HK-2 (cell line): ENCODE results near the gene ACTL6B.
"Not testable (repeated sequence)": the region's sequence is repeated elsewhere in the genome, so short reads cannot be mapped to it uniquely, and the experiment has no call there.

Experiments used
- DNase-seq: peaks from one replicate; pipeline ENCODE4 v3.0.0-alpha.2; 2018; ENCODE audit not compliant: unreplicated experiment

The ACTL6B gene

GRCh38 chr7:100655908-100656674, at the start of gene ACTL6B:
ACTL6B (minus strand) TSS chr7:100656448; CDS start chr7:100656354, 94 bp downstream.
- no peak for DNase-seq

- peak; percentile 84 for DNase-seq
Observed at GRCh38 chr7:100705320-100705752, 49.1 kb upstream of the ACTL6B start.

GRCh38 chr7:100701089-100701488, 44.8 kb upstream of the ACTL6B start:
- DNase-seq = not testable (repeated sequence)

- DNase-seq = no peak
Observed at GRCh38 chr7:100699018-100699417, 42.8 kb upstream of the ACTL6B start.

GRCh38 chr7:100696123-100696521, 39.9 kb upstream of the ACTL6B start:
- no peak for DNase-seq

- DNase-seq = peak; percentile 62
Observed at GRCh38 chr7:100694098-100694745, 38.0 kb upstream of the ACTL6B start, which contains the start of gene GIGYF1. GIGYF1 (minus strand) TSS chr7:100694250; CDS start chr7:100688238, 6,012 bp downstream.

- DNase-seq = no peak
Observed at GRCh38 chr7:100693312-100694097, 37.3 kb upstream of the ACTL6B start.

- DNase-seq = no peak
Observed at GRCh38 chr7:100692578-100692961, 36.3 kb upstream of the ACTL6B start.

- DNase-seq = no peak
Observed at GRCh38 chr7:100691676-100692577, 35.7 kb upstream of the ACTL6B start.

GRCh38 chr7:100689230-100690135, 33.2 kb upstream of the ACTL6B start:
- no peak for DNase-seq

GRCh38 chr7:100688326-100688860, 32.1 kb upstream of the ACTL6B start:
- no peak for DNase-seq

GRCh38 chr7:100687751-100688300, 31.6 kb upstream of the ACTL6B start:
- no peak for DNase-seq

- DNase-seq = no peak
Observed at GRCh38 chr7:100687261-100687660, 31.0 kb upstream of the ACTL6B start.

- DNase-seq = no peak
Observed at GRCh38 chr7:100686822-100687211, 30.6 kb upstream of the ACTL6B start.

GRCh38 chr7:100686201-100686821, 30.1 kb upstream of the ACTL6B start:
- no peak for DNase-seq

GRCh38 chr7:100685631-100686145, 29.4 kb upstream of the ACTL6B start:
- no peak for DNase-seq

- no peak for DNase-seq
Observed at GRCh38 chr7:100685049-100685605, 28.9 kb upstream of the ACTL6B start.

- DNase-seq = no peak
Observed at GRCh38 chr7:100684534-100685042, 28.3 kb upstream of the ACTL6B start.
